Mucosa of descending colon (tissue), 3 donors: ENCODE measurements around the gene CCS. TPM values are rescaled to one million over a fixed set of nuclear protein-coding genes. Genes with fewer than 3 reads are reported as not detected.
"Not testable (repeated sequence)": the region's sequence is repeated elsewhere in the genome, so short reads cannot be mapped to it uniquely, and the experiment has no call there.

ENCODE experiments used
- ATAC-seq: fragments of 200-7000 bp; cut with Tn5 transposase; one replicate; pipeline ENCODE4 v1.9.1; 2020; ENCODE audit warnings: mild to moderate bottlenecking, moderate library complexity
- DNase-seq, 3 donors: peaks; one replicate each; pipeline ENCODE4 v3.0.0-alpha.2; 2020
- H3K36me3 ChIP-seq: fragments of 200-600 bp; one replicate; pipeline ENCODE4 v1.8.0; 2021; ENCODE audit warnings: low read depth, mild to moderate bottlenecking
- H3K4me1 ChIP-seq: fragments of 200-600 bp; one replicate; pipeline ENCODE4 v1.8.0; 2021; ENCODE audit warnings: low read depth, mild to moderate bottlenecking
- H3K4me3 ChIP-seq: fragments of 200-600 bp; one replicate; pipeline ENCODE4 v1.8.0; 2021; ENCODE audit warnings: mild to moderate bottlenecking
- H3K9me3 ChIP-seq: fragments of 200-600 bp; one replicate; pipeline ENCODE4 v1.8.0; 2021; ENCODE audit warnings: mild to moderate bottlenecking
- CTCF ChIP-seq: fragments of 200-600 bp; IDR thresholded peaks from one replicate; pipeline ENCODE4 v1.8.0; 2022; ENCODE audit warnings: antibody characterized with exemption, mild to moderate bottlenecking
- intact Hi-C, 2 donors: fragments of 100-400 bp; cut with DNase I in 1 of 2; cut with micrococcal nuclease in 1 of 2; formaldehyde crosslinking; loops; one replicate each; pipeline versions ENCODE4 v1.11.0 to v1.11.1; 2022; cut with DNase I, micrococcal nuclease
- total RNA-seq, 3 donors: library from RNA; stranded (reverse); fragmentation: NEBNext Ultra II Directional in 2 of 3; extraction: Animal tissue kit (Norgen Biotek cat#: 25700) in 2 of 3; gene quantifications; one replicate each; pipeline versions ENCODE4 v1.2.1 to v1.2.4, GENCODE V29; 2021 to 2023
- donor health status: DM: no; HTN: no; CAD: no; lungs with moderate emphysema.
- donor health status: DM: no; HTN: no; CAD: no.
- donor health status: DM: no; HTN: yes; CAD: no.

The CCS gene
- total RNA-seq, 3 donors from 2014 or later, result 34.9 to 50.7 (median 42.2) TPM

GRCh38 chr11:66598993-66599392 lies 6.0 kb downstream of the CCS start:
- DNase-seq, result no peak
- intact Hi-C loops, result no loop called here
- no peaks in the 10 kb centered on the region for H3K9me3 ChIP-seq
- no peak for ATAC-seq
- H3K4me1 ChIP-seq, result peaks cover 18% of the 10 kb centered on the region
- TF ChIP-seq CTCF, result no peak
- H3K36me3 ChIP-seq, result no peaks in the 10 kb centered on the region
- H3K4me3 ChIP-seq, result no peak overlapping the region

GRCh38 chr11:66600219-66600618 lies 7.2 kb downstream of the CCS start:
- Histone ChIP-seq H3K4me3 (no peak overlapping the region), H3K9me3 (no peaks in the 10 kb centered on the region), H3K4me1 (peaks cover 8% of the 10 kb centered on the region), H3K36me3 (no peaks in the 10 kb centered on the region)
- no peak for DNase-seq
- no peak for TF ChIP-seq CTCF
- intact Hi-C loops, result no loop called here
- no peak for ATAC-seq

- Histone ChIP-seq H3K4me1 (peaks cover 6% of the 10 kb centered on the region), H3K36me3 (no peaks in the 10 kb centered on the region), H3K4me3 (no peak overlapping the region), H3K9me3 (no peaks in the 10 kb centered on the region)
- ATAC-seq (no peak), DNase-seq (no peak)
- intact Hi-C loops, result no loop called here
- no peak for TF ChIP-seq CTCF
These were observed 7.7 kb downstream of the CCS start for GRCh38 chr11:66600631-66601233.

- no peak overlapping the region for H3K4me3 ChIP-seq
- H3K4me1 ChIP-seq, result peaks cover 8% of the 10 kb centered on the region
- ATAC-seq (no peak), DNase-seq (no peak)
- no peaks in the 10 kb centered on the region for H3K36me3 ChIP-seq
- TF ChIP-seq CTCF, result no peak
- H3K9me3 ChIP-seq, result no peaks in the 10 kb centered on the region
- intact Hi-C loops, result no loop called here
These were observed 10.1 kb downstream of the CCS start for GRCh38 chr11:66603072-66603471.

- DNase-seq (no peak), ATAC-seq (no peak)
- no peak for TF ChIP-seq CTCF
- Histone ChIP-seq H3K4me3 (no peak overlapping the region), H3K36me3 (no peaks in the 10 kb centered on the region), H3K4me1 (peaks cover 14% of the 10 kb centered on the region), H3K9me3 (no peaks in the 10 kb centered on the region)
- intact Hi-C loops, result no loop called here
These were observed 11.2 kb downstream of the CCS start for GRCh38 chr11:66604155-66604554.

GRCh38 chr11:66606608-66607007 lies 13.6 kb downstream of the CCS start:
- H3K9me3 ChIP-seq, ATAC-seq, DNase-seq, H3K36me3 ChIP-seq, intact Hi-C loops, H3K4me3 ChIP-seq: not testable (repeated sequence)
- peaks cover 14% of the 10 kb centered on the region for H3K4me1 ChIP-seq
